Fibroblast of lung (primary cell): ENCODE measurements around the gene UGT1A10. TPM values are rescaled to one million over a fixed set of nuclear protein-coding genes. Genes with fewer than 3 reads are reported as not detected.
"Not testable (repeated sequence)": the region's sequence is repeated elsewhere in the genome, so short reads cannot be mapped to it uniquely, and the experiment has no call there.

ENCODE experiments used
- DNase-seq, 2 donors: peaks; one replicate each; pipeline versions ENCODE4 v3.0.0 to v3.0.0-alpha.2; 2010; ENCODE audit warnings: low read depth in 2 of 2
- H2AFZ ChIP-seq: 2 replicates; pipeline ENCODE4 v1.5.1; 2012; ENCODE audit warnings: low read length, control low read depth, inconsistent platforms
- H3K27ac ChIP-seq: 2 replicates; pipeline ENCODE4 v1.5.1; 2011; ENCODE audit warnings: low read length, control low read depth; ENCODE audit not compliant: insufficient read depth
- H3K27me3 ChIP-seq: 2 replicates; pipeline ENCODE4 v1.5.1; 2011; ENCODE audit warnings: mild to moderate bottlenecking, low read length; ENCODE audit not compliant: control insufficient read depth, insufficient read depth
- H3K36me3 ChIP-seq: 2 replicates; pipeline ENCODE4 v1.5.1; 2011; ENCODE audit warnings: low read length; ENCODE audit not compliant: control insufficient read depth, insufficient read depth
- H3K4me1 ChIP-seq: 2 replicates; pipeline ENCODE4 v1.5.1; 2011; ENCODE audit warnings: low read length; ENCODE audit not compliant: control insufficient read depth, insufficient read depth; ENCODE audit errors: extremely low read depth
- H3K4me2 ChIP-seq: 2 replicates; pipeline ENCODE4 v1.5.1; 2011; ENCODE audit warnings: low read length, control low read depth; ENCODE audit not compliant: insufficient read depth; ENCODE audit errors: extremely low read depth
- H3K4me3 ChIP-seq, 4 experiments: fragments of 200-600 bp in 1 of 4; sonication (generic) in 1 of 4; replicated peaks in 1 of 4; 2 replicates each; pipeline ENCODE4 v1.5.1; 2011 to 2016; ENCODE audit warnings: low read length in 4 of 4, low read depth in 3 of 4, mild to moderate bottlenecking in 3 of 4, control low read depth in 2 of 4, inconsistent platforms in 1 of 4, mixed read lengths in 1 of 4; ENCODE audit not compliant: insufficient read depth in 1 of 4; ENCODE audit errors: control extremely low read depth in 1 of 4
- H3K79me2 ChIP-seq: 2 replicates; pipeline ENCODE4 v1.5.1; 2012; ENCODE audit warnings: mild to moderate bottlenecking, low read length, inconsistent platforms; ENCODE audit not compliant: control insufficient read depth, insufficient read depth
- H3K9ac ChIP-seq: 2 replicates; pipeline ENCODE4 v1.5.1; 2011; ENCODE audit warnings: mild to moderate bottlenecking, low read length, control low read depth; ENCODE audit not compliant: insufficient read depth
- H3K9me3 ChIP-seq: 2 replicates; pipeline ENCODE4 v1.5.1; 2012; ENCODE audit warnings: low read depth, low read length; ENCODE audit not compliant: control insufficient read depth, insufficient read depth
- H4K20me1 ChIP-seq: 2 replicates; pipeline ENCODE4 v1.5.1; 2011; ENCODE audit warnings: low read length; ENCODE audit not compliant: control insufficient read depth, insufficient read depth; ENCODE audit errors: extremely low read depth
- EZH2 ChIP-seq: IDR thresholded peaks from 2 replicates; pipeline ENCODE4 v1.5.1; 2012; ENCODE audit warnings: low read length, control low read depth, mild to moderate bottlenecking; ENCODE audit errors: missing control alignments
- polyA plus RNA-seq, 2 donors: library from polyadenylated mRNA; depleted of rRNA in 1 of 2; stranded (reverse) in 1 of 2; unstranded in 1 of 2; fragments of >200 nt; gene quantifications; 2 replicates each; pipeline ENCODE4 v1.2.1, GENCODE V29; 2011 to 2012; ENCODE audit warnings: missing spikeins in 1 of 2
- total RNA-seq: library from RNA; depleted of rRNA; stranded (reverse); fragments of >200 nt; gene quantifications from 2 replicates; pipeline ENCODE4 v1.2.1, GENCODE V29; 2014
- TF ChIP-seq, protein P1 (sequence below), 2 donors: IDR thresholded peaks in 1 of 2; conservative IDR thresholded peaks in 1 of 2; 1 replicate in 1 of 2; 2 replicates in 1 of 2; pipeline ENCODE4 v1.5.1; 2011 to 2012; ENCODE audit warnings: low read length in 2 of 2, control low read depth in 1 of 2, inconsistent platforms in 1 of 2, low read depth in 1 of 2, mild to moderate bottlenecking in 1 of 2

Gene UGT1A10
- total and polyA plus RNA-seq, 2 donors (not counting 1 experiment from before 2014, with no cell fraction given): not detected

DNA sequence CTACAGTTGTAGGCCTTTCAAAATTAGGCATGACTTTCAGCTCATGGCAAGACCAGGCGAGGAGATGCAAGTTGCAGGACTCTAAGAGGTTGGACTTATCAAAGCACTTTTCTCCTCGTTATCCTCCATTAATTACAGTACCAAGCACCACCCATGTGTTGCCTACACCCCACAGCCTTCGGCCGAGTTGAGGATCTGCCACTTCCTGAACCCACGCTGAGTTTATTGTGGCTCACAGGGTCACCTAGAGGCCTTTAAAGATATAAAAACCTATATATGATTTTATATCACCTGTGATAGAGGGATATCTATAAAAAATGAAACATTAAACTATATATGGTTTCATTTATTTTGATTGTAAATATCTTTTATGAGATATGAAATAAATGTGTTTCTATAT lies 2.6 kb downstream of the UGT1A10 start:
- Histone ChIP-seq H3K4me3 (no peak overlapping the region), H3K27me3 (no peaks in the 10 kb centered on the region), H3K9me3 (no peaks in the 10 kb centered on the region), H3K4me1 (no peaks in the 10 kb centered on the region), H3K9ac (no peak overlapping the region), H3K79me2 (no peaks in the 10 kb centered on the region), H4K20me1 (no peaks in the 10 kb centered on the region), H3K4me2 (no peak overlapping the region), H3K36me3 (no peaks in the 10 kb centered on the region), H2AFZ (no peak overlapping the region), H3K27ac (no peak overlapping the region)
- TF ChIP-seq EZH2: no peak
- DNase-seq: no peak

DNA sequence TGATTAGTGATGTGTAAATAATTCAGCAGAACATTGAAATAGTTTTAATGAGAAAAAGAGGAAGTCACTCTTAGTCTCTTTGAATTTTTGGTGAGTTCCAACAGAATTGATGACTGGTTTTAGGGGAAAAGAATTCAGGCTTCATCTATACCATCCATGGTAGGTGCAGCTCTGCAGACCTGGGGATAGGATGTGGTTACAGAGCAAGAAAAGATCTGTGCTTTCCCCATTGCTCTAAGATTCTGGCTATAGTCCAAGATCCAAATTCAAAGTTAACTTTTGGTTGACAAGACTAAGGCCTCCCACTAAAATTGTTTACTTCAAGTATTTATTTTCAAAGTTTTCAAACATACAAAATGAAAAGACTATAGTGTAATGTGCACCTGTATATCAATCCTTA lies 3.6 kb downstream of the UGT1A10 start:
- Histone ChIP-seq H4K20me1 (no peaks in the 10 kb centered on the region), H3K36me3 (no peaks in the 10 kb centered on the region), H3K9ac (no peak overlapping the region), H3K4me1 (no peaks in the 10 kb centered on the region), H3K4me2 (no peak overlapping the region), H3K9me3 (no peaks in the 10 kb centered on the region), H3K27ac (no peak overlapping the region), H3K27me3 (no peaks in the 10 kb centered on the region), H3K4me3 (no peak overlapping the region), H3K79me2 (no peaks in the 10 kb centered on the region), H2AFZ (no peak overlapping the region)
- TF ChIP-seq, protein P1, sequence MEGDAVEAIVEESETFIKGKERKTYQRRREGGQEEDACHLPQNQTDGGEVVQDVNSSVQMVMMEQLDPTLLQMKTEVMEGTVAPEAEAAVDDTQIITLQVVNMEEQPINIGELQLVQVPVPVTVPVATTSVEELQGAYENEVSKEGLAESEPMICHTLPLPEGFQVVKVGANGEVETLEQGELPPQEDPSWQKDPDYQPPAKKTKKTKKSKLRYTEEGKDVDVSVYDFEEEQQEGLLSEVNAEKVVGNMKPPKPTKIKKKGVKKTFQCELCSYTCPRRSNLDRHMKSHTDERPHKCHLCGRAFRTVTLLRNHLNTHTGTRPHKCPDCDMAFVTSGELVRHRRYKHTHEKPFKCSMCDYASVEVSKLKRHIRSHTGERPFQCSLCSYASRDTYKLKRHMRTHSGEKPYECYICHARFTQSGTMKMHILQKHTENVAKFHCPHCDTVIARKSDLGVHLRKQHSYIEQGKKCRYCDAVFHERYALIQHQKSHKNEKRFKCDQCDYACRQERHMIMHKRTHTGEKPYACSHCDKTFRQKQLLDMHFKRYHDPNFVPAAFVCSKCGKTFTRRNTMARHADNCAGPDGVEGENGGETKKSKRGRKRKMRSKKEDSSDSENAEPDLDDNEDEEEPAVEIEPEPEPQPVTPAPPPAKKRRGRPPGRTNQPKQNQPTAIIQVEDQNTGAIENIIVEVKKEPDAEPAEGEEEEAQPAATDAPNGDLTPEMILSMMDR (conservative IDR thresholded peaks at IDR 0.05 in 1 of 2, IDR thresholded peaks at IDR 0.05 in 1 of 2; ENCODE audit: low read depth in 1 of 2, low read length in 2 of 2): no peak
- no peak for TF ChIP-seq EZH2
- DNase-seq: no peak

DNA sequence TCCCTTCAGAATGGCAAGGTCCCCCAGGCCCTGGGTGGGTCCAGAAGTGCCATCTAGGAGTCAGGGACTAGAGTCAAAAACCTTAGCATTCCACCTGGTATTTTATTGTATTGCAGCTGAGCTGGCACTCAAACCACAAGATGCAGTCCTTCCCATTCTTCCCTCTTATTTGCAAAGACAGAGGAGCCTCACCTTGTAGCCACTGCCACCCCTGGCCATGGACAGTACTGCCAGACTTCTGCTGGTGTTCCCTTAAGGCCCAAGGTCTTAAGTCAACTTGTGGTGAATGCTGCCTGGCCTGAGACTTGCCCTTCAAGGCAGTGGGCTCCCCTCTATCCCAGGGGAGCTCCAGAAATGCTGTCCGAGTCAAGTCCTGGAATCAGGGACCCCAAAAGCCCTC lies 6.9 kb downstream of the UGT1A10 start:
- Histone ChIP-seq H3K36me3 (no peaks in the 10 kb centered on the region), H2AFZ (no peak overlapping the region), H3K4me3 (no peak overlapping the region), H3K27me3 (no peaks in the 10 kb centered on the region), H3K9me3 (no peaks in the 10 kb centered on the region), H3K27ac (no peak overlapping the region), H3K4me2 (no peak overlapping the region), H3K79me2 (no peaks in the 10 kb centered on the region), H3K9ac (no peak overlapping the region), H4K20me1 (no peaks in the 10 kb centered on the region), H3K4me1 (no peaks in the 10 kb centered on the region)
- DNase-seq: peak in 1 of 2 donors; percentile 4
- TF ChIP-seq EZH2: no peak
- TF ChIP-seq, protein P1 (conservative IDR thresholded peaks at IDR 0.05 in 1 of 2, IDR thresholded peaks at IDR 0.05 in 1 of 2; ENCODE audit: low read depth in 1 of 2, low read length in 2 of 2): no peak

DNA sequence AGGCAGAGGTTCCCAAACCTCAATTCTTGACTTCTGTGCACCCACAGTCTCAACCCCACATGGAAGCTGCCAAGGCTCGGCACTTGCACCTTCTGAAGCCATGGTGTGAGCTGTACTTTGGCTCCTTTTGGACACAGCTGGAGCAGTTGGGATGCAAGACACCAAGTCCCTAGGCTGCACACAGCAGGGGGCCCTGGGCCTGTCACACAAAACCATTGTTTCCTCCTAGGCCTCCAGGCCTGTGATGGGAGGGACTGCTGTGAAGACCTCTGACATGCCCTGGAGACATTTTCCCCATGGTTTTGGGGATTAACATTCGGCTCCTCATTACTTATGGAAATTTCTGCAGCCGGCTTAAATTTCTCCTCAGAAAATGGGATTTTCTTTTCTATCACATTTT lies 9.8 kb downstream of the UGT1A10 start:
- H3K9ac ChIP-seq, H2AFZ ChIP-seq, H4K20me1 ChIP-seq, H3K79me2 ChIP-seq, H3K4me3 ChIP-seq, DNase-seq, H3K27ac ChIP-seq, H3K9me3 ChIP-seq, H3K36me3 ChIP-seq, H3K27me3 ChIP-seq, H3K4me1 ChIP-seq, H3K4me2 ChIP-seq: not testable (repeated sequence)
